A549 (cell line): ENCODE data around the gene BCL11B. TPM values are rescaled to one million over a fixed set of nuclear protein-coding genes. Genes with fewer than 3 reads are reported as not detected.

Experiments used
- ATAC-seq, 2 experiments: fragments of 200-7000 bp in 1 of 2; fragments of >200 bp in 1 of 2; cut with Nextera tagmentation in 1 of 2; cut with Tn5 transposase in 1 of 2; 3 replicates each; pipeline versions ENCODE4 v1.8.0 to v1.9.1; 2018 to 2020; ENCODE audit warnings: mild to moderate bottlenecking in 1 of 2, moderate library complexity in 1 of 2
- CTCF ChIA-PET: fragments of 300-600 bp; sonication (Branson Sonifier 250); formaldehyde crosslinking; extraction: SDS; loops from one replicate; lab custom pipeline; 2021; ENCODE audit warnings: antibody characterized with exemption, inconsistent platforms; lab: Yijun Ruan, JAX
- POLR2A ChIA-PET: fragments of 350-600 bp; formaldehyde crosslinking; extraction: SDS; loops from one replicate; lab custom pipeline; 2021; ENCODE audit warnings: antibody characterized with exemption, inconsistent platforms; lab: Yijun Ruan, JAX
- DNase-seq, 2 experiments: peaks; one replicate each; pipeline versions ENCODE4 v3.0.0 to v3.0.0-alpha.2; 2011 to 2016; ENCODE audit warnings: low read depth in 1 of 2, low spot score in 1 of 2
- FAIRE-seq: peaks from 2 replicates; lab custom pipeline; 2011; peaks lifted over from hg19 to GRCh38; lab: Jason Lieb, UNC
- H3K27ac ChIP-seq, 2 experiments: fragments of >200 bp; sonication (Bioruptor Twin); formaldehyde crosslinking; 3 replicates each; pipeline ENCODE4 v1.5.1; 2016 to 2017
- H3K4me1 ChIP-seq: fragments of >200 bp; sonication (Bioruptor Twin); formaldehyde crosslinking; 3 replicates; pipeline ENCODE4 v1.6.1; 2016
- H3K4me2 ChIP-seq: fragments of >200 bp; sonication (Bioruptor Twin); formaldehyde crosslinking; 3 replicates; pipeline ENCODE4 v1.6.1; 2016
- H3K4me3 ChIP-seq: fragments of >200 bp; sonication (Bioruptor Twin); formaldehyde crosslinking; 3 replicates; pipeline ENCODE4 v1.5.1; 2016
- H3K9me3 ChIP-seq: fragments of >200 bp; sonication (Bioruptor Twin); formaldehyde crosslinking; 3 replicates; pipeline ENCODE4 v1.6.1; 2016
- CEBPB ChIP-seq, 2 experiments: fragments of >200 bp in 1 of 2; sonication (Bioruptor Twin) in 1 of 2; formaldehyde crosslinking in 1 of 2; IDR thresholded peaks; 2 replicates each; pipeline ENCODE4 v1.6.1; 2012 to 2016
- CHD2 ChIP-seq: fragments of 150-350 bp; IDR thresholded peaks from 2 replicates; pipeline ENCODE4 v1.6.1; 2014; ENCODE audit warnings: low read length; ENCODE audit not compliant: partially characterized antibody
- CHD4 ChIP-seq: fragments of 200-600 bp; sonication (generic); IDR thresholded peaks from 2 replicates; pipeline ENCODE4 v1.6.1; 2016; ENCODE audit warnings: antibody characterized with exemption, mild to moderate bottlenecking, borderline replicate concordance
- CTCF ChIP-seq: fragments of >200 bp; sonication (Bioruptor Twin); formaldehyde crosslinking; IDR thresholded peaks from 3 replicates; pipeline ENCODE4 v1.5.1; 2016
- FOSB ChIP-seq: fragments of 250-450 bp; sonication (Bioruptor Pico); IDR thresholded peaks from 2 replicates; pipeline ENCODE4 v1.5.0; 2020; ENCODE audit warnings: mild to moderate bottlenecking, moderate library complexity
- MAFK ChIP-seq: fragments of 450-650 bp; IDR thresholded peaks from 2 replicates; pipeline ENCODE4 v1.6.1; 2014; ENCODE audit not compliant: partially characterized antibody
- MAZ ChIP-seq: fragments of 150-350 bp; IDR thresholded peaks from 2 replicates; pipeline ENCODE4 v1.6.1; 2014; ENCODE audit warnings: antibody characterized with exemption, low read depth, low read length, borderline replicate concordance
- NPAS2 ChIP-seq: fragments of 250-450 bp; sonication (Bioruptor Pico); IDR thresholded peaks from 2 replicates; pipeline ENCODE4 v1.8.0; 2022; ENCODE audit warnings: mild to moderate bottlenecking, moderate library complexity, borderline replicate concordance
- NR3C1 ChIP-seq: fragments of >200 bp; sonication (Bioruptor Twin); formaldehyde crosslinking; IDR thresholded peaks from 3 replicates; pipeline ENCODE4 v1.6.1; 2017
- POLR2A ChIP-seq: IDR thresholded peaks from 2 replicates; pipeline ENCODE4 v1.6.1; 2012; ENCODE audit warnings: mild to moderate bottlenecking, low read length
- RAD21 ChIP-seq, 2 experiments: fragments of >200 bp in 1 of 2; sonication (Bioruptor Twin) in 1 of 2; formaldehyde crosslinking in 1 of 2; IDR thresholded peaks in 1 of 2; conservative IDR thresholded peaks in 1 of 2; 2 replicates in 1 of 2; 3 replicates in 1 of 2; pipeline ENCODE4 v1.6.1; 2012 to 2018; ENCODE audit warnings: inconsistent platforms in 1 of 2
- SMC3 ChIP-seq: fragments of >200 bp; sonication (Bioruptor Twin); formaldehyde crosslinking; IDR thresholded peaks from 3 replicates; pipeline ENCODE4 v1.6.1; 2018; ENCODE audit warnings: inconsistent platforms
- TFCP2L1 ChIP-seq: fragments of 250-450 bp; sonication (Bioruptor Pico); IDR thresholded peaks from 2 replicates; pipeline ENCODE4 v1.5.0; 2021; ENCODE audit warnings: mild to moderate bottlenecking
- TP53 ChIP-seq: fragments of 250-450 bp; sonication (Bioruptor Pico); IDR thresholded peaks from 2 replicates; pipeline ENCODE4 v1.5.0; 2021; ENCODE audit warnings: mild to moderate bottlenecking, moderate library complexity
- WGBS: methylation state at CpG from one replicate; pipeline ENCODE4 v1.1.6; 2017; ENCODE audit errors: missing lambda C conversion rate; 5-methylcytosine and 5-hydroxymethylcytosine counted together
- polyA plus RNA-seq, 4 experiments: library from polyadenylated mRNA; depleted of rRNA in 3 of 4; stranded (reverse); fragments of >200 nt; fragmentation: RNase III in 1 of 4; extraction: RNeasy Plus Mini Kit Qiagen cat#74134 plus additional on column Dnase treatment in 1 of 4; gene quantifications; 2 replicates in 3 of 4; 3 replicates in 1 of 4; pipeline ENCODE4 v1.2.3, GENCODE V29; 2011 to 2017

The BCL11B gene
- polyA plus RNA-seq, 2 of the 4 experiments (the other 2 are of a cell fraction): 0.43 to 0.49 TPM

GRCh38 chr14:99200654-99201005 lies 71.4 kb downstream of the BCL11B start:
- ATAC-seq: no peak
- no peaks in the 10 kb centered on the region for H3K9me3 ChIP-seq
- H3K4me3 ChIP-seq: no peak overlapping the region
- CTCF ChIA-PET: interaction anchor here (1.1 to 1.8 kb wide), 3 partner anchors 8 to 435 kb away, joined by 3 to 5 read pairs (median 4); no protein-coding TSS in a partner anchor
- no peak overlapping the region for H3K4me2 ChIP-seq
- FAIRE-seq: no peak
- H3K27ac ChIP-seq: no peak overlapping the region
- DNase-seq: no peak
- TF ChIP-seq RAD21 (conservative IDR thresholded peaks at IDR 0.05 in 1 of 2, IDR thresholded peaks at IDR 0.05 in 1 of 2) (no peak), POLR2A (no peak), TP53 (CRISPR knock-in tag) (no peak)
- POLR2A ChIA-PET: no interaction called here
- H3K4me1 ChIP-seq: no peaks in the 10 kb centered on the region
- 81% methylated on average over 4 of the region's 7 CpGs for WGBS

- DNase-seq (no peak), ATAC-seq (no peak; a peak in 1 of 6 replicates), FAIRE-seq (no peak)
- POLR2A ChIA-PET: interaction anchor here (0.7 kb wide), 1 partner anchor 1070 kb away, joined by 3 read pairs; no protein-coding TSS in a partner anchor
- H3K4me2 ChIP-seq: no peak overlapping the region
- no peaks in the 10 kb centered on the region for H3K9me3 ChIP-seq
- no peaks in the 10 kb centered on the region for H3K4me1 ChIP-seq
- 78% methylated on average over 14 of the region's 16 CpGs for WGBS
- no peak overlapping the region for H3K27ac ChIP-seq
- CTCF ChIA-PET: interaction anchor here (0.6 to 1.8 kb wide), 6 partner anchors 9 to 1548 kb away, joined by 3 to 5 read pairs (median 3); no protein-coding TSS in a partner anchor
- no peak overlapping the region for H3K4me3 ChIP-seq
- TF ChIP-seq SMC3 (peak; percentile 39), CTCF (peak; percentile 23; the same call in 2 of the 3 replicates), RAD21 (conservative IDR thresholded peaks at IDR 0.05 in 1 of 2, IDR thresholded peaks at IDR 0.05 in 1 of 2) (peak; percentile 43 to 53), FOSB (no peak)
- TF ChIP-seq, all 56 proteins: peak for 3
These were observed 71.9 kb downstream of the BCL11B start for GRCh38 chr14:99199846-99200653.

GRCh38 chr14:99198746-99199502 lies 73.1 kb downstream of the BCL11B start:
- H3K4me3 ChIP-seq: no peak overlapping the region
- no peak overlapping the region for H3K4me2 ChIP-seq
- H3K27ac ChIP-seq: no peak overlapping the region
- ChIA-PET CTCF (interaction anchor here (0.8 kb wide), 1 partner anchor 19 kb away, joined by 3 read pairs; no protein-coding TSS in a partner anchor), POLR2A (no interaction called here)
- no peaks in the 10 kb centered on the region for H3K9me3 ChIP-seq
- TF ChIP-seq CHD2: no peak
- DNase-seq: no peak
- H3K4me1 ChIP-seq: no peaks in the 10 kb centered on the region
- 81% methylated on average over 24 of the region's 24 CpGs for WGBS
- ATAC-seq: no peak
- FAIRE-seq: no peak

GRCh38 chr14:99196310-99196650 lies 75.7 kb downstream of the BCL11B start:
- DNase-seq (no peak), ATAC-seq (no peak), FAIRE-seq (no peak)
- Histone ChIP-seq H3K9me3 (no peaks in the 10 kb centered on the region), H3K4me2 (no peak overlapping the region), H3K4me1 (peaks cover 3% of the 10 kb centered on the region; the same call in 1 of the 3 replicates), H3K4me3 (no peak overlapping the region), H3K27ac (no peak overlapping the region)
- POLR2A ChIA-PET: no interaction called here
- no peak for TF ChIP-seq CHD4
- no peak for TF ChIP-seq NPAS2 (CRISPR knock-in tag)
- TF ChIP-seq MAZ: no peak
- no peak for TF ChIP-seq NR3C1
- no peak for TF ChIP-seq TFCP2L1 (CRISPR knock-in tag)
- TF ChIP-seq CTCF: no peak
- TF ChIP-seq CEBPB (IDR thresholded peaks at IDR 0.05): no peak
- TF ChIP-seq SMC3: no peak
- TF ChIP-seq MAFK: no peak
- TF ChIP-seq FOSB: no peak
- CTCF ChIA-PET: interaction anchor here (1.2 to 1.8 kb wide), 2 partner anchors 70 to 79 kb away, joined by 3 to 5 read pairs; no protein-coding TSS in a partner anchor
- WGBS: 85% methylated on average over 3 of the region's 5 CpGs
